ENCODE measurements around the gene TSR1.

DNA sequence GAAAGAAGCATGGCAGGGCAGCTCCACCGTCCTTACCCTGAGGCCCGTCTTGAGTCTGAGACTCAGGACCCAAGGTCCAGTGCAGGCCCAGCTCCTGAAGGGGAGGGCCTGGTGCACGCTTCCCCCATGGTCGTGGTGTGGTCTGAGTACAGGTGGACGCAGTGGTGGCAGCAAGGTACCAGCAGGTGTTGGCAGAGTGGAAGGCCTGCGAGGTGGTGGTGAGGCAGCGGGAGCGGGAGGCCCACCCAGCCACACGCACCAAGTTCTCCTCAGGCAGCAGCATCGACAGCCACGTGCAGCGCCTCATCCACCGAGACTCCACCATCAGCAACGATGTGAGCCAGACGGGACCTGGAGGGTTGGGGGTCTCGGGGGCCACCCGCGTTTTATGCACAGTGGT is 36.9 kb upstream of the TSR1 start:
- TF ChIP-seq, protein P1, sequence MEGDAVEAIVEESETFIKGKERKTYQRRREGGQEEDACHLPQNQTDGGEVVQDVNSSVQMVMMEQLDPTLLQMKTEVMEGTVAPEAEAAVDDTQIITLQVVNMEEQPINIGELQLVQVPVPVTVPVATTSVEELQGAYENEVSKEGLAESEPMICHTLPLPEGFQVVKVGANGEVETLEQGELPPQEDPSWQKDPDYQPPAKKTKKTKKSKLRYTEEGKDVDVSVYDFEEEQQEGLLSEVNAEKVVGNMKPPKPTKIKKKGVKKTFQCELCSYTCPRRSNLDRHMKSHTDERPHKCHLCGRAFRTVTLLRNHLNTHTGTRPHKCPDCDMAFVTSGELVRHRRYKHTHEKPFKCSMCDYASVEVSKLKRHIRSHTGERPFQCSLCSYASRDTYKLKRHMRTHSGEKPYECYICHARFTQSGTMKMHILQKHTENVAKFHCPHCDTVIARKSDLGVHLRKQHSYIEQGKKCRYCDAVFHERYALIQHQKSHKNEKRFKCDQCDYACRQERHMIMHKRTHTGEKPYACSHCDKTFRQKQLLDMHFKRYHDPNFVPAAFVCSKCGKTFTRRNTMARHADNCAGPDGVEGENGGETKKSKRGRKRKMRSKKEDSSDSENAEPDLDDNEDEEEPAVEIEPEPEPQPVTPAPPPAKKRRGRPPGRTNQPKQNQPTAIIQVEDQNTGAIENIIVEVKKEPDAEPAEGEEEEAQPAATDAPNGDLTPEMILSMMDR (IDR thresholded peaks at IDR 0.05), result no peak
- TF ChIP-seq POLR2A (IDR thresholded peaks at IDR 0.05), result no peak

Data from esophagus squamous epithelium (tissue), 4 donors.